Measurements from ENCODE around the gene PDGFC. TPM values are rescaled to one million over a fixed set of nuclear protein-coding genes. Genes with fewer than 3 reads are reported as not detected.

Gene PDGFC
- total RNA-seq, 2 donors from 2014 or later: 19.1 to 21.8 TPM

DNA sequence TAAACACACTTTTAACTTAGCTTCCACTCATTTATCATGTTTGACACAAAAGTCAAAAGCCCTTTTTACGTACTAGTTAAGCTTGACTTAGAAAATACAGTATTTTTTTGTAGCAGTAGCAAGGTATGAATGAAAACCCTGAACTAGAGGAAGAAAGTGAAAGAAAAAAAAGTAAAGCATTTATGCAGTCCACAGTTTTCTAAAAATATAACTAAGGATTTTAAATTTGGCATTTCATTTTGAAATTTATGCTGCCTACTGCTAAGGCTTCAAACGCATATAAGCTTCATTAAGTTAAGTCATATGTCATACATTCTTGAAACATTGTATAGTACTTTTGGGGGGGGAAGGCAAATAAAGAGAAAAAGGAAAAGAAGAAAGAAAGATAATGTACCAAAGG is 201.5 kb downstream of the PDGFC start:
- intact Hi-C loops (cut with DNase I): no loop called here
- DNase-seq (no peak), ATAC-seq (no peak)
- Histone ChIP-seq H3K9me3 (no peaks in the 10 kb centered on the region), H3K4me1 (peaks cover 24% of the 10 kb centered on the region), H3K4me3 (no peak overlapping the region), H3K27ac (peak overlapping the region in 1 of 4 donors; percentile 10), H3K27me3 (no peaks in the 10 kb centered on the region), H3K36me3 (replicated peaks in 1 of 2; ENCODE audit: insufficient read depth in 1 of 2, low read depth in 2 of 2) (no peaks in the 10 kb centered on the region)
- 85 to 88% methylated on average over 2 of the region's 2 CpGs for WGBS, 2 donors
- no peak for TF ChIP-seq POLR2A (IDR thresholded peaks at IDR 0.05)
- TF ChIP-seq, protein P1, sequence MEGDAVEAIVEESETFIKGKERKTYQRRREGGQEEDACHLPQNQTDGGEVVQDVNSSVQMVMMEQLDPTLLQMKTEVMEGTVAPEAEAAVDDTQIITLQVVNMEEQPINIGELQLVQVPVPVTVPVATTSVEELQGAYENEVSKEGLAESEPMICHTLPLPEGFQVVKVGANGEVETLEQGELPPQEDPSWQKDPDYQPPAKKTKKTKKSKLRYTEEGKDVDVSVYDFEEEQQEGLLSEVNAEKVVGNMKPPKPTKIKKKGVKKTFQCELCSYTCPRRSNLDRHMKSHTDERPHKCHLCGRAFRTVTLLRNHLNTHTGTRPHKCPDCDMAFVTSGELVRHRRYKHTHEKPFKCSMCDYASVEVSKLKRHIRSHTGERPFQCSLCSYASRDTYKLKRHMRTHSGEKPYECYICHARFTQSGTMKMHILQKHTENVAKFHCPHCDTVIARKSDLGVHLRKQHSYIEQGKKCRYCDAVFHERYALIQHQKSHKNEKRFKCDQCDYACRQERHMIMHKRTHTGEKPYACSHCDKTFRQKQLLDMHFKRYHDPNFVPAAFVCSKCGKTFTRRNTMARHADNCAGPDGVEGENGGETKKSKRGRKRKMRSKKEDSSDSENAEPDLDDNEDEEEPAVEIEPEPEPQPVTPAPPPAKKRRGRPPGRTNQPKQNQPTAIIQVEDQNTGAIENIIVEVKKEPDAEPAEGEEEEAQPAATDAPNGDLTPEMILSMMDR (IDR thresholded peaks at IDR 0.05): no peak

GRCh38 chr4:156767911-156768415 is 203.6 kb downstream of the PDGFC start:
- H3K27me3 ChIP-seq: no peaks in the 10 kb centered on the region
- ATAC-seq: no peak
- DNase-seq: no peak
- intact Hi-C loops (cut with DNase I): no loop called here
- H3K36me3 ChIP-seq (replicated peaks in 1 of 2; ENCODE audit: insufficient read depth in 1 of 2, low read depth in 2 of 2): no peaks in the 10 kb centered on the region
- no peak overlapping the region for H3K27ac ChIP-seq
- TF ChIP-seq, protein P1 (IDR thresholded peaks at IDR 0.05): no peak
- no peak for TF ChIP-seq POLR2A (IDR thresholded peaks at IDR 0.05)
- no peak overlapping the region for H3K4me3 ChIP-seq
- WGBS, 2 donors: 78 to 80% methylated on average over 5 of the region's 5 CpGs
- no peaks in the 10 kb centered on the region for H3K9me3 ChIP-seq
- peaks cover 23% of the 10 kb centered on the region for H3K4me1 ChIP-seq

GRCh38 chr4:156766846-156767245 is 204.8 kb downstream of the PDGFC start:
- H3K27ac ChIP-seq: no peak overlapping the region
- H3K4me1 ChIP-seq: peaks cover 20% of the 10 kb centered on the region
- TF ChIP-seq, protein P1 (IDR thresholded peaks at IDR 0.05): no peak
- no peak for TF ChIP-seq POLR2A (IDR thresholded peaks at IDR 0.05)
- WGBS, 2 donors: 88 to 100% methylated on average over 1 of the region's 1 CpG
- ATAC-seq: no peak
- no peaks in the 10 kb centered on the region for H3K27me3 ChIP-seq
- H3K4me3 ChIP-seq: no peak overlapping the region
- no peaks in the 10 kb centered on the region for H3K36me3 ChIP-seq (replicated peaks in 1 of 2; ENCODE audit: insufficient read depth in 1 of 2, low read depth in 2 of 2)
- intact Hi-C loops (cut with DNase I): no loop called here
- DNase-seq: no peak
- H3K9me3 ChIP-seq: no peaks in the 10 kb centered on the region

GRCh38 chr4:156765277-156765676 is 206.3 kb downstream of the PDGFC start:
- Histone ChIP-seq H3K9me3 (no peaks in the 10 kb centered on the region), H3K36me3 (replicated peaks in 1 of 2; ENCODE audit: insufficient read depth in 1 of 2, low read depth in 2 of 2) (no peaks in the 10 kb centered on the region), H3K4me3 (no peak overlapping the region), H3K27ac (no peak overlapping the region), H3K27me3 (no peaks in the 10 kb centered on the region), H3K4me1 (peaks cover 5% of the 10 kb centered on the region)
- no peak for ATAC-seq
- no peak for DNase-seq
- TF ChIP-seq, protein P1 (IDR thresholded peaks at IDR 0.05): no peak
- TF ChIP-seq POLR2A (IDR thresholded peaks at IDR 0.05): no peak
- intact Hi-C loops (cut with DNase I): no loop called here
- WGBS, 2 donors: 23 to 27% methylated on average over 3 of the region's 3 CpGs

DNA sequence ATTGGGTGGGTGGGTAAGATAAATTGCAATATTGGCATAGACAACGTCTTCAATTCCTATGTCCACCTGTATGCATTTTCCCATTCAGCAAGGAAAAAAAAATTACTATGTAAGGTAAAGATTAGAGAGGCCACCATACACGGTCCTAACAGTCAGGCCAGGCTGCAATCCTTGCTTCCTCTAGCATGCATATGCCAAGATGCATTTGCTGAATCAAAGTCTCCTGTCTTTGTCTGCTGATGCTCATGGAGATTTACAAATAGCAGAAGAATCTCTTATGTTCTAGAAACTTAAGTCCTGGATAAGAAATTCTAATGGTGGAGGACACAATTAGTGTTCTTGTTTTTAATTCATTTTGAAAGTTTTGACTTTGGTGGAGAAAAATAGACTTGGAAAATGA is 206.8 kb downstream of the PDGFC start:
- H3K4me1 ChIP-seq: peaks cover 5% of the 10 kb centered on the region
- WGBS, 2 donors: 70 to 78% methylated on average over 2 of the region's 2 CpGs
- no peaks in the 10 kb centered on the region for H3K27me3 ChIP-seq
- ATAC-seq (no peak), DNase-seq (no peak)
- TF ChIP-seq POLR2A (IDR thresholded peaks at IDR 0.05): no peak
- intact Hi-C loops (cut with DNase I): no loop called here
- H3K36me3 ChIP-seq (replicated peaks in 1 of 2; ENCODE audit: insufficient read depth in 1 of 2, low read depth in 2 of 2): no peaks in the 10 kb centered on the region
- H3K9me3 ChIP-seq: no peaks in the 10 kb centered on the region
- H3K27ac ChIP-seq: no peak overlapping the region
- H3K4me3 ChIP-seq: no peak overlapping the region
